GM23248 (cell line): ENCODE measurements around the gene B3GNT4. TPM values are rescaled to one million over a fixed set of nuclear protein-coding genes. Genes with fewer than 3 reads are reported as not detected.

Experiments
- DNase-seq: peaks from one replicate; pipeline ENCODE4 v3.0.0-alpha.2; 2015
- H2AFZ ChIP-seq: fragments of 200-600 bp; sonication (generic); 2 replicates; pipeline ENCODE4 v1.6.1; 2016; ENCODE audit warnings: antibody characterized with exemption
- H3F3A ChIP-seq: fragments of 200-600 bp; sonication (generic); 2 replicates; pipeline ENCODE4 v1.6.1; 2016; ENCODE audit warnings: mild to moderate bottlenecking, antibody characterized with exemption, mixed run types; ENCODE audit not compliant: insufficient read depth
- H3K27ac ChIP-seq: fragments of 200-600 bp; sonication (generic); 2 replicates; pipeline ENCODE4 v1.5.1; 2016; ENCODE audit warnings: mild to moderate bottlenecking
- H3K27me3 ChIP-seq: fragments of 200-600 bp; sonication (generic); replicated peaks from 2 replicates; pipeline ENCODE4 v1.6.1; 2016; ENCODE audit warnings: mild to moderate bottlenecking; ENCODE audit not compliant: insufficient read depth
- H3K36me3 ChIP-seq: fragments of 200-600 bp; sonication (generic); 2 replicates; pipeline ENCODE4 v1.6.1; 2016; ENCODE audit warnings: low read depth, mild to moderate bottlenecking
- H3K4me1 ChIP-seq: fragments of 200-600 bp; sonication (generic); 2 replicates; pipeline ENCODE4 v1.6.1; 2016; ENCODE audit warnings: mild to moderate bottlenecking; ENCODE audit not compliant: insufficient read depth
- H3K4me2 ChIP-seq: fragments of 200-600 bp; sonication (generic); one replicate; pipeline ENCODE4 v1.6.1; 2016; ENCODE audit warnings: mild to moderate bottlenecking; ENCODE audit not compliant: unreplicated experiment
- H3K4me3 ChIP-seq: fragments of 200-600 bp; sonication (generic); 2 replicates; pipeline ENCODE4 v1.5.1; 2016; ENCODE audit warnings: mild to moderate bottlenecking
- H3K79me2 ChIP-seq: fragments of 200-600 bp; sonication (generic); 2 replicates; pipeline ENCODE4 v1.6.1; 2016; ENCODE audit warnings: mild to moderate bottlenecking; ENCODE audit not compliant: insufficient read depth
- H3K9ac ChIP-seq: fragments of 200-600 bp; sonication (generic); 2 replicates; pipeline ENCODE4 v1.6.1; 2016; ENCODE audit warnings: mild to moderate bottlenecking
- H3K9me2 ChIP-seq: fragments of 200-600 bp; sonication (generic); 2 replicates; pipeline ENCODE4 v1.6.1; 2016; ENCODE audit warnings: mixed run types, mild to moderate bottlenecking, moderate library complexity; ENCODE audit not compliant: insufficient read depth
- H3K9me3 ChIP-seq: fragments of 200-600 bp; sonication (generic); one replicate; pipeline ENCODE4 v1.6.1; 2017; ENCODE audit warnings: low read depth
- H4K20me1 ChIP-seq: fragments of 200-600 bp; sonication (generic); 2 replicates; pipeline ENCODE4 v1.6.0; 2016; ENCODE audit not compliant: insufficient read depth
- EZH2 ChIP-seq: fragments of 200-600 bp; sonication (generic); IDR thresholded peaks from 2 replicates; pipeline ENCODE4 v1.6.1; 2018; ENCODE audit warnings: antibody characterized with exemption, mild to moderate bottlenecking; ENCODE audit not compliant: insufficient read depth, poor library complexity, severe bottlenecking
- EZH2phosphoT487 ChIP-seq: fragments of 200-600 bp; sonication (generic); IDR thresholded peaks from 2 replicates; pipeline ENCODE4 v1.6.1; 2018; ENCODE audit warnings: antibody characterized with exemption, moderate library complexity, mild to moderate bottlenecking, low read depth; ENCODE audit not compliant: insufficient read depth
- WGBS, 2 experiments: methylation state at CpG; one replicate each; pipeline ENCODE4 v1.1.6; 2015 to 2017; ENCODE audit warnings: low lambda C conversion rate in 2 of 2, low coverage in 1 of 2; ENCODE audit errors: missing lambda C conversion rate in 2 of 2; 5-methylcytosine and 5-hydroxymethylcytosine counted together
- in situ Hi-C: fragments of 300-500 bp; cut with MboI; formaldehyde crosslinking; loops from 2 replicates; pipeline ENCODE4 v1.15.0; 2020
- polyA plus RNA-seq: library from polyadenylated mRNA; unstranded; fragments of >200 nt; fragmentation: Nextera tagmentation; extraction: Ambion mirVana; gene quantifications from 2 replicates; pipeline ENCODE4 v1.2.1, GENCODE V29; 2016
- total RNA-seq: library from RNA; depleted of rRNA; stranded (reverse); fragments of >200 nt; shearing (Covaris generic); gene quantifications from 2 replicates; pipeline ENCODE4 v1.2.3, GENCODE V29; 2014

The B3GNT4 gene
- total and polyA plus RNA-seq, 2 experiments from 2014 or later: 0.22 to 0.40 TPM

DNA sequence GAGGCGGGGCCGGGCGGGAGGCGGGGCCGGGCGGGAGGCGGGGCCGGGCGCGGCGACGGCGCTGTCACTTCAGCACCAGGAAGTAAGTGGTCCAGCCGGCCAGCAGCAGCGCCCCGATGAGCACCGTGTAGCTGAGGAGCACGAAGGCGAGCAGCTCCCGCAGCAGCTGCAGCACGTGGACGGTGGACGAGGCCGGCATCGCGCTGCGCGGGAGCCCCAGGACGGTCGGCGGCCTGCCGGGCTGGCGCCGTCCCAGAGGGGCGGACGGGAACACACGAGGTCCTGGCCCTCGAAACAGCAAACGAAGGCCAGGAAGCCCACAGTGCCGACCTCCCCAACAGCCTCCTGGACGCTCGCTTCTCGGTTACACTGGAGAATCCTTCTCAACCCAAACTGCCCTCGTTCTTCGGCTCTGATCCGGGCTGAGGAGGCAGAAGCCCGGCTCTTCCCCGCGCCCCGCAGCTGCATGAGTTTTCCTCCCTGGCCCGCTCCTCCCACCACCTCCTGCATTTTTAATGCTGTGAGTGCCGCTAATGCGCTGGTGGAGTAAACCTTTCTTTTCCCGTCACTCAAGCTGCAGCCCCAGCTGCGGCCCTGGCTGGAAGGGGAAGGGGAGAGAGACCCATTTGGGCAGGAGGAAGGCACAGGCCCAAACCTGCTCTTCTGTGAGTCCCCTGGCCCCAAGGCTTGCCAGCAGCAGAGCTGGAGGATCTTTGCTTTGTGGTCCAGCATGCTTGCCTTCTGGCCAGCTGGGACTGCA, 23.0 kb downstream of the B3GNT4 start:
- in situ Hi-C loops: no loop called here
- TF ChIP-seq EZH2phosphoT487 (no peak), EZH2 (no peak)

DNA sequence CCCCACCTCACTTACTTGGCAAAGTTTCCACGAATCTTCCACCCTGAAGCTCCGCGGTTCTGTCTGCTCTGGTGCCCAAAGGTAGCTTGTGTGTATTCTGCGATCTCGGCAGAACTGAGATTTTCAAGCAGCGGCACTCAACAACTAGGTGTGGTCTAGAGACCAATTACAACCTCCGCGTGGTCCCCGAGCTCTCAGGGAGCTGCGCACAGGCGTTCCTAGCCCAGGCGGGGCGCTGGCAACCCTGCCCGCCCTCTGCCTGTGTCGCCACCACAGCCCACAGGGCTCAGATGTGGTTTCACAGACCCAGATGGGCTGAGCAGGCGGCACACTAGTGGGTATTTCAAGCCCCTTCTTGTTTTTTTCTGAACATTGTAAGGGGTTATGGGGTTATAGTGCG, 23.8 kb downstream of the B3GNT4 start:
- no peak overlapping the region for H3K4me3 ChIP-seq
- H3K9ac ChIP-seq: no peak overlapping the region
- H3K36me3 ChIP-seq: peaks cover 3% of the 10 kb centered on the region; the same call in 1 of the 2 replicates
- H3K79me2 ChIP-seq: peaks cover 31% of the 10 kb centered on the region
- no peak for DNase-seq
- no peaks in the 10 kb centered on the region for H3K9me3 ChIP-seq
- no peaks in the 10 kb centered on the region for H3K9me2 ChIP-seq
- TF ChIP-seq EZH2 (no peak), EZH2phosphoT487 (no peak)
- in situ Hi-C loops: no loop called here
- no peaks in the 10 kb centered on the region for H4K20me1 ChIP-seq
- 94 to 95% methylated on average over 17 of the region's 17 CpGs for WGBS, 2 experiments
- H3K27me3 ChIP-seq: no peaks in the 10 kb centered on the region
- H2AFZ ChIP-seq: no peak overlapping the region
- H3K4me2 ChIP-seq: no peak overlapping the region
- H3K4me1 ChIP-seq: peaks cover 15% of the 10 kb centered on the region; the same call in 1 of the 2 replicates
- H3F3A ChIP-seq: peaks cover 5% of the 10 kb centered on the region; the same call in 1 of the 2 replicates
- no peak overlapping the region for H3K27ac ChIP-seq

More for the DNA sequence above, 23.0 kb downstream of the B3GNT4 start:
- H3F3A ChIP-seq: peaks cover 5% of the 10 kb centered on the region; the same call in 1 of the 2 replicates
- H3K4me1 ChIP-seq: peaks cover 15% of the 10 kb centered on the region; the same call in 1 of the 2 replicates
- H3K9ac ChIP-seq: no peak overlapping the region
- H3K9me3 ChIP-seq: no peaks in the 10 kb centered on the region
- no peak for DNase-seq
- WGBS, 2 experiments: 12 to 15% methylated on average over 28 to 32 of the region's 55 CpGs
- H3K9me2 ChIP-seq: no peaks in the 10 kb centered on the region
- H3K4me2 ChIP-seq: peak overlapping the region; percentile 43
- H3K36me3 ChIP-seq: peaks cover 3% of the 10 kb centered on the region; the same call in 1 of the 2 replicates
- H3K27me3 ChIP-seq: no peaks in the 10 kb centered on the region
- H3K4me3 ChIP-seq: peak overlapping the region; percentile 52
- H4K20me1 ChIP-seq: no peaks in the 10 kb centered on the region
- H3K27ac ChIP-seq: no peak overlapping the region
- H3K79me2 ChIP-seq: peaks cover 39% of the 10 kb centered on the region
- H2AFZ ChIP-seq: 0 out of 2 replicates have a peak overlapping the region, but pooled peaks have one; percentile 19

DNA sequence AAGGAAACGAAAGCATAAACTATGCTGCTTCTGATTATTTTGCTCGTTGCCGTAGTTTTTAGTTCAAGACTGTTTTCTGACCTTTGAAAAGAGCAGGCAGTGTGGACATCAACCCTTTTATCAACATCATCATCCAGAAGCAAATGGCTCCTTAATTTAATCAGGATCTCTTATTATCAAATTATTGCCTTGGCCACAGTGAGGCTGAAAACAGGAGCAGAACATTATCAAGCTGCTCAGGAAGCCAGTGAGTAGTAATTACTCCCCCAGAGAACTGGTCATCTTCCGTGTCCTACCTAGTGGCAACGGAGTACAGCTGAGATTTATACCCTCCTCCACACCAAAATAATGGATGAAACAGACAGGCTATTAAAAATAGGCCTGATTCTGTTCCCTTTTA, 24.6 kb downstream of the B3GNT4 start:
- no peak overlapping the region for H3K27ac ChIP-seq
- no peaks in the 10 kb centered on the region for H3K9me3 ChIP-seq
- peaks cover 15% of the 10 kb centered on the region; the same call in 1 of the 2 replicates for H3K4me1 ChIP-seq
- no peak overlapping the region for H3K9ac ChIP-seq
- DNase-seq: no peak
- peaks cover 3% of the 10 kb centered on the region; the same call in 1 of the 2 replicates for H3K36me3 ChIP-seq
- H3K4me3 ChIP-seq: no peak overlapping the region
- WGBS, 2 experiments: 90 to 91% methylated on average over 5 of the region's 5 CpGs
- no peaks in the 10 kb centered on the region for H3K9me2 ChIP-seq
- TF ChIP-seq EZH2 (no peak), EZH2phosphoT487 (no peak)
- no peaks in the 10 kb centered on the region for H4K20me1 ChIP-seq
- peaks cover 5% of the 10 kb centered on the region; the same call in 1 of the 2 replicates for H3F3A ChIP-seq
- H3K27me3 ChIP-seq: no peaks in the 10 kb centered on the region
- H3K79me2 ChIP-seq: peaks cover 24% of the 10 kb centered on the region
- H3K4me2 ChIP-seq: no peak overlapping the region
- H2AFZ ChIP-seq: no peak overlapping the region
- in situ Hi-C loops: no loop called here

DNA sequence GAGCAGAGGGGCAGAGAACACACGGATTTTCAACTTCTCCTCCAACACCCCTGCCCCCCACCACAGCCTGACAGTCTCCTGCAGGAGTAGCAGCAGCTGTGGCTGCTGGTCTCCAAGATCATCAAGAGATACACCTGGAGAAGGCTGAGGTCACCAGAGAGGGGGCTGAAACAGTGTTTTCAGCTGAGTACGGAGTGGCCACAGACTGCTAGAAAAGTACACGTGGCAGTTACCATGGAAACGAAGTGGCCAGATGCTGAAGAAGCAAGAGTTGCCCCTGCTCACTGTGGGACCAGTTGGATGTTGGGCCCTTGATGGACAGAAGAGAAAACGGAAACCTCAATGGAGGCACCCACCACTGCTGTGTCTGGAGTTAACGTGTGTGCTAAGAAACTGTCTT, 27.3 kb downstream of the B3GNT4 start:
- H3K9me2 ChIP-seq: no peaks in the 10 kb centered on the region

More for the DNA sequence above, 27.3 kb downstream of the B3GNT4 start:
- Histone ChIP-seq H3K27ac (no peak overlapping the region), H3K9me3 (no peaks in the 10 kb centered on the region), H3K4me3 (no peak overlapping the region), H3K9ac (no peak overlapping the region), H4K20me1 (no peaks in the 10 kb centered on the region), H3K36me3 (no peaks in the 10 kb centered on the region; the same call in 1 of the 2 replicates), H3K4me2 (no peak overlapping the region), H3K4me1 (0 out of 2 replicates have a peak, but pooled peaks cover 4% of the 10 kb centered on the region), H2AFZ (no peak overlapping the region), H3K79me2 (no peaks in the 10 kb centered on the region), H3F3A (peaks cover 5% of the 10 kb centered on the region; the same call in 1 of the 2 replicates), H3K27me3 (no peaks in the 10 kb centered on the region)
- DNase-seq: no peak
- 68 to 75% methylated on average over 6 of the region's 6 CpGs for WGBS, 2 experiments
- no peak for TF ChIP-seq EZH2
- in situ Hi-C loops: no loop called here
